HepG2 (cell line): ENCODE data around the gene ATP1B2. TPM values are rescaled to one million over a fixed set of nuclear protein-coding genes. Genes with fewer than 3 reads are reported as not detected.

Source experiments
- ATAC-seq: fragments of 200-7000 bp; cut with Tn5 transposase; 3 replicates; pipeline ENCODE4 v1.9.1; 2020; ENCODE audit warnings: mild to moderate bottlenecking, moderate library complexity
- BruUV-seq: library from RNA; stranded (reverse); fragments of 400-500 nt; replicated peaks from 2 replicates; lab custom pipeline; 2021; lab: Mats Ljungman, UMichigan
- CTCF ChIA-PET: fragments of 300-600 bp; formaldehyde crosslinking; extraction: SDS; loops from one replicate; lab custom pipeline; 2021; ENCODE audit warnings: low total read pairs, inconsistent platforms, low intra/inter-chr PET ratio; lab: Yijun Ruan, JAX
- POLR2A ChIA-PET: fragments of 350-600 bp; sonication (Branson Sonifier 250); formaldehyde crosslinking; loops from one replicate; lab custom pipeline; 2020; ENCODE audit warnings: antibody characterized with exemption, inconsistent platforms; lab: Yijun Ruan, JAX
- DNase-seq: peaks from one replicate; pipeline ENCODE4 v3.0.0-alpha.2; 2015; ENCODE audit warnings: low spot score
- FAIRE-seq: peaks from 3 replicates; lab custom pipeline; 2011; peaks lifted over from hg19 to GRCh38; lab: Jason Lieb, UNC
- H2AFZ ChIP-seq: one replicate; pipeline ENCODE4 v1.6.1; 2011; ENCODE audit warnings: low read length, inconsistent platforms
- H3K27ac ChIP-seq: fragments of 300-600 bp; 3 replicates; pipeline ENCODE4 v1.8.0; 2011; ENCODE audit warnings: mixed run types, mild to moderate bottlenecking, mixed read lengths, low read length, inconsistent platforms; ENCODE audit not compliant: insufficient read depth; ENCODE audit errors: extremely low read length
- H3K27me3 ChIP-seq, 2 experiments: fragments of 200-600 bp in 1 of 2; 2 replicates in 1 of 2; 3 replicates in 1 of 2; pipeline versions ENCODE4 v1.6.0 to v1.8.0; 2011; ENCODE audit warnings: low read length in 2 of 2, mild to moderate bottlenecking in 2 of 2, moderate library complexity in 2 of 2, inconsistent platforms in 1 of 2; ENCODE audit not compliant: insufficient read depth in 2 of 2, control insufficient read depth in 1 of 2
- H3K36me3 ChIP-seq, 2 experiments: fragments of 200-600 bp in 1 of 2; replicated peaks in 1 of 2; 2 replicates in 1 of 2; 3 replicates in 1 of 2; pipeline versions ENCODE4 v1.5.1 to v1.8.0; 2011; ENCODE audit warnings: low read length in 2 of 2, inconsistent platforms in 1 of 2; ENCODE audit not compliant: insufficient read depth in 2 of 2, control insufficient read depth in 1 of 2
- H3K4me1 ChIP-seq: 2 replicates; pipeline ENCODE4 v1.5.1; 2012; ENCODE audit warnings: low read length, inconsistent platforms; ENCODE audit not compliant: insufficient read depth
- H3K4me2 ChIP-seq: 2 replicates; pipeline ENCODE4 v1.6.0; 2011; ENCODE audit warnings: low read depth, low read length, inconsistent platforms
- H3K4me3 ChIP-seq, 3 experiments: fragments of 200-600 bp in 1 of 3; sonication (generic), shearing (Covaris generic) in 1 of 3; replicated peaks in 1 of 3; 2 replicates each; pipeline ENCODE4 v1.5.1; 2011 to 2016; ENCODE audit warnings: low read length in 3 of 3, inconsistent platforms in 2 of 3, low read depth in 2 of 3, mild to moderate bottlenecking in 2 of 3, control low read depth in 1 of 3, mixed read lengths in 1 of 3; ENCODE audit not compliant: insufficient read depth in 1 of 3
- H3K79me2 ChIP-seq: one replicate; pipeline ENCODE4 v1.6.1; 2011; ENCODE audit warnings: low read length, inconsistent platforms; ENCODE audit not compliant: insufficient read depth
- H3K9ac ChIP-seq: 2 replicates; pipeline ENCODE4 v1.6.0; 2011; ENCODE audit warnings: mild to moderate bottlenecking, low read depth, low read length, inconsistent platforms; ENCODE audit not compliant: insufficient read depth
- H3K9me3 ChIP-seq: 2 replicates; pipeline ENCODE4 v1.5.1; 2012; ENCODE audit warnings: mild to moderate bottlenecking, low read length
- H4K20me1 ChIP-seq: 2 replicates; pipeline ENCODE4 v1.6.0; 2011; ENCODE audit warnings: inconsistent platforms, mild to moderate bottlenecking, low read length, moderate library complexity; ENCODE audit not compliant: insufficient read depth
- ASH2L ChIP-seq: fragments of 300-600, 200-600 bp; sonication (generic); IDR thresholded peaks from 2 replicates; pipeline ENCODE4 v1.7.0; 2017; ENCODE audit warnings: low read depth, mild to moderate bottlenecking, moderate library complexity, mixed read lengths, low read length; ENCODE audit not compliant: insufficient read length
- CENPX ChIP-seq: sonication (generic); formaldehyde crosslinking; IDR thresholded peaks from 2 replicates; pipeline ENCODE4 v1.9.0; 2021; ENCODE audit warnings: mild to moderate bottlenecking, missing genetic modification reagents, moderate library complexity
- HHEX ChIP-seq: IDR thresholded peaks from 2 replicates; pipeline ENCODE4 v1.6.1; 2016; ENCODE audit warnings: control low read depth
- HNRNPL ChIP-seq: fragments of 200-400 bp; formaldehyde crosslinking; IDR thresholded peaks from 2 replicates; pipeline ENCODE4 v1.6.1; 2017; ENCODE audit warnings: mild to moderate bottlenecking, low read depth, low read length
- NFKB2 ChIP-seq: sonication (generic); formaldehyde crosslinking; IDR thresholded peaks from 2 replicates; pipeline ENCODE4 v1.4.0; 2020; ENCODE audit warnings: missing genetic modification reagents, borderline replicate concordance
- SMARCC2 ChIP-seq: fragments of 450-650 bp; IDR thresholded peaks from 2 replicates; pipeline ENCODE4 v1.6.1; 2017; ENCODE audit warnings: antibody characterized with exemption, mild to moderate bottlenecking
- TRIM24 ChIP-seq: sonication (generic); formaldehyde crosslinking; IDR thresholded peaks from 2 replicates; pipeline ENCODE4 v1.8.0; 2022; ENCODE audit warnings: mild to moderate bottlenecking, missing genetic modification reagents
- ZNF343 ChIP-seq: sonication (generic); formaldehyde crosslinking; IDR thresholded peaks from 2 replicates; pipeline ENCODE4 v1.4.0; 2020; ENCODE audit warnings: mild to moderate bottlenecking, missing genetic modification reagents
- ZNF567 ChIP-seq: sonication (generic); formaldehyde crosslinking; IDR thresholded peaks from 2 replicates; pipeline ENCODE4 v1.8.1; 2023; ENCODE audit warnings: mild to moderate bottlenecking, missing genetic modification reagents, borderline replicate concordance
- WGBS: methylation state at CpG from one replicate; pipeline ENCODE4 v1.1.6; 2017; ENCODE audit warnings: low lambda C conversion rate; 5-methylcytosine and 5-hydroxymethylcytosine counted together
- in situ Hi-C: cut with HindIII; loops from 2 replicates; pipeline ENCODE4 v1.10.0; 2017; ENCODE audit warnings: low pct_unique_long_range_greater_than_20kb; ENCODE audit not compliant: extremely low pct_ligation_motif_present
- intact Hi-C: fragments of 100-400 bp; cut with micrococcal nuclease; formaldehyde crosslinking; loops from one replicate; pipeline ENCODE4 v1.10.0; 2022; ENCODE audit not compliant: unreplicated experiment
- polyA plus RNA-seq, 8 experiments: library from polyadenylated mRNA; depleted of rRNA in 3 of 8; stranded (reverse) in 7 of 8; unstranded in 1 of 8; fragments of >200 nt; fragmentation: Illumina TruSeq in 4 of 8; extraction: Trizol in 4 of 8; gene quantifications; 2 replicates each; pipeline versions ENCODE4 v1.2.1 to v1.2.3, GENCODE V29; 2011 to 2016; ENCODE audit warnings: low read depth in 4 of 8, missing spikeins in 1 of 8, mixed read lengths in 1 of 8; ENCODE audit not compliant: insufficient read depth in 1 of 8
- total RNA-seq, 5 experiments: library from RNA; depleted of rRNA; stranded (reverse); fragments of >200 nt; fragmentation: Illumina TruSeq; extraction: Trizol; gene quantifications; 2 replicates each; pipeline ENCODE4 v1.2.3, GENCODE V29; 2016; ENCODE audit warnings: low read depth in 1 of 5
- TF ChIP-seq, protein P1 (sequence below): sonication (generic); formaldehyde crosslinking; IDR thresholded peaks from 2 replicates; pipeline ENCODE4 v1.5.1; 2020; ENCODE audit warnings: missing genetic modification reagents, mild to moderate bottlenecking, borderline replicate concordance
- TF ChIP-seq, protein P2 (sequence below): sonication (generic); formaldehyde crosslinking; IDR thresholded peaks from 2 replicates; pipeline ENCODE4 v1.4.0; 2020; ENCODE audit warnings: missing genetic modification reagents
- TF ChIP-seq, protein P3 (sequence below): conservative IDR thresholded peaks from 2 replicates; pipeline ENCODE4 v1.6.1; 2018; ENCODE audit warnings: missing genetic modification reagents

The ATP1B2 gene
- total and polyA plus RNA-seq, 2 of the 13 experiments (the other 11 are each of a cell fraction or from before 2014, with no cell fraction given) = not detected

DNA sequence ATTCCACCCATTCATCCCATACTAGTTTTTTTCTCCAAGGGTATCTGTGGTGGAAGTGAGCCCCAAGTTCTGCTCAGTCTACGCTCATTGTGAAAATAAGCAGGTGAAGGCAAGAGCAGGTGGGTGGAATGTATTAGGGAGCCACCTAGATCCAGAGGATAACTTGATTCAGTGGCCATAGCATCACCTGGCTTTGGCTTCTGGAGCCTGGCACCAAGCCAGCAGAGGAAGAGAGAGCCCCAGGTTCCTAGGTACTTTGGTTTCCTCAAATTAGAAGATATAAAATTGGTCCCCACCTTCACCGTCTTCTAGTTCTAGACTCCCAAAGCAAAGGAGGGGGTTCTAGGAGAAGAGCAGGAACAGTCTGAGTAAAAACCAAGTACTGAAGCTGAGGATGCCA, 40.1 kb upstream of the ATP1B2 start:
- H3K9me3 ChIP-seq = no peaks in the 10 kb centered on the region
- no peak for TF ChIP-seq CENPX
- TF ChIP-seq ASH2L = no peak
- no peak for TF ChIP-seq TRIM24
- no peak for TF ChIP-seq NFKB2 (CRISPR knock-in tag)
- TF ChIP-seq ZNF343 (CRISPR knock-in tag) = no peak
- TF ChIP-seq, protein P1, sequence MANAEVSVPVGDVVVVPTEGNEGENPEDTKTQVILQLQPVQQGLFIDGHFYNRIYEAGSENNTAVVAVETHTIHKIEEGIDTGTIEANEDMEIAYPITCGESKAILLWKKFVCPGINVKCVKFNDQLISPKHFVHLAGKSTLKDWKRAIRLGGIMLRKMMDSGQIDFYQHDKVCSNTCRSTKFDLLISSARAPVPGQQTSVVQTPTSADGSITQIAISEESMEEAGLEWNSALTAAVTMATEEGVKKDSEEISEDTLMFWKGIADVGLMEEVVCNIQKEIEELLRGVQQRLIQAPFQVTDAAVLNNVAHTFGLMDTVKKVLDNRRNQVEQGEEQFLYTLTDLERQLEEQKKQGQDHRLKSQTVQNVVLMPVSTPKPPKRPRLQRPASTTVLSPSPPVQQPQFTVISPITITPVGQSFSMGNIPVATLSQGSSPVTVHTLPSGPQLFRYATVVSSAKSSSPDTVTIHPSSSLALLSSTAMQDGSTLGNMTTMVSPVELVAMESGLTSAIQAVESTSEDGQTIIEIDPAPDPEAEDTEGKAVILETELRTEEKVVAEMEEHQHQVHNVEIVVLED = no peak
- no peak for TF ChIP-seq ZNF567 (CRISPR knock-in tag)
- TF ChIP-seq, protein P2, sequence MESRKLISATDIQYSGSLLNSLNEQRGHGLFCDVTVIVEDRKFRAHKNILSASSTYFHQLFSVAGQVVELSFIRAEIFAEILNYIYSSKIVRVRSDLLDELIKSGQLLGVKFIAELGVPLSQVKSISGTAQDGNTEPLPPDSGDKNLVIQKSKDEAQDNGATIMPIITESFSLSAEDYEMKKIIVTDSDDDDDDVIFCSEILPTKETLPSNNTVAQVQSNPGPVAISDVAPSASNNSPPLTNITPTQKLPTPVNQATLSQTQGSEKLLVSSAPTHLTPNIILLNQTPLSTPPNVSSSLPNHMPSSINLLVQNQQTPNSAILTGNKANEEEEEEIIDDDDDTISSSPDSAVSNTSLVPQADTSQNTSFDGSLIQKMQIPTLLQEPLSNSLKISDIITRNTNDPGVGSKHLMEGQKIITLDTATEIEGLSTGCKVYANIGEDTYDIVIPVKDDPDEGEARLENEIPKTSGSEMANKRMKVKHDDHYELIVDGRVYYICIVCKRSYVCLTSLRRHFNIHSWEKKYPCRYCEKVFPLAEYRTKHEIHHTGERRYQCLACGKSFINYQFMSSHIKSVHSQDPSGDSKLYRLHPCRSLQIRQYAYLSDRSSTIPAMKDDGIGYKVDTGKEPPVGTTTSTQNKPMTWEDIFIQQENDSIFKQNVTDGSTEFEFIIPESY (CRISPR knock-in tag) = no peak
- TF ChIP-seq HHEX (CRISPR knock-in tag) = no peak
- TF ChIP-seq HNRNPL = no peak
- TF ChIP-seq SMARCC2 = no peak
- TF ChIP-seq, protein P3, sequence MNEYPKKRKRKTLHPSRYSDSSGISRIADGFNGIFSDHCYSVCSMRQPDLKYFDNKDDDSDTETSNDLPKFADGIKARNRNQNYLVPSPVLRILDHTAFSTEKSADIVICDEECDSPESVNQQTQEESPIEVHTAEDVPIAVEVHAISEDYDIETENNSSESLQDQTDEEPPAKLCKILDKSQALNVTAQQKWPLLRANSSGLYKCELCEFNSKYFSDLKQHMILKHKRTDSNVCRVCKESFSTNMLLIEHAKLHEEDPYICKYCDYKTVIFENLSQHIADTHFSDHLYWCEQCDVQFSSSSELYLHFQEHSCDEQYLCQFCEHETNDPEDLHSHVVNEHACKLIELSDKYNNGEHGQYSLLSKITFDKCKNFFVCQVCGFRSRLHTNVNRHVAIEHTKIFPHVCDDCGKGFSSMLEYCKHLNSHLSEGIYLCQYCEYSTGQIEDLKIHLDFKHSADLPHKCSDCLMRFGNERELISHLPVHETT = no peak
- CTCF ChIA-PET = no interaction called here
- no peaks in the 10 kb centered on the region for H3K27me3 ChIP-seq
- H3K4me1 ChIP-seq = peaks cover 35% of the 10 kb centered on the region
- H4K20me1 ChIP-seq = no peaks in the 10 kb centered on the region
- no peak for ATAC-seq
- H3K27ac ChIP-seq = no peak overlapping the region
- no peak overlapping the region for H3K9ac ChIP-seq
- H3K36me3 ChIP-seq = peaks cover 3 to 23% of the 10 kb centered on the region in 2 experiments; a peak in 4 of 5 replicates
- H2AFZ ChIP-seq = no peak overlapping the region
- no peak overlapping the region for H3K4me2 ChIP-seq
- no peak for DNase-seq
- H3K79me2 ChIP-seq = peaks cover 36% of the 10 kb centered on the region
- BruUV-seq = no TSS peak
- in situ Hi-C loops = no loop called here
- WGBS = 100% methylated on average over 2 of the region's 2 CpGs
- no peak for FAIRE-seq
- no peak overlapping the region for H3K4me3 ChIP-seq
- intact Hi-C loops = no loop called here
- POLR2A ChIA-PET = interaction anchor here (2.3 to 3.5 kb wide), 2 partner anchors 16 to 76 kb away, joined by 6 to 16 read pairs; partner anchors contain the start of genes SAT2 and TP53
